Neural cell (in vitro differentiated cells): ENCODE results near the gene PLEKHG7. TPM values are rescaled to one million over a fixed set of nuclear protein-coding genes. Genes with fewer than 3 reads are reported as not detected.
"Not testable (repeated sequence)": the region's sequence is repeated elsewhere in the genome, so short reads cannot be mapped to it uniquely, and the experiment has no call there.

Experiments used
- H2AFZ ChIP-seq: fragments of 200-600, 300-800 bp; sonication (generic), shearing (Covaris generic); 2 replicates; pipeline ENCODE4 v1.6.0; 2014; ENCODE audit warnings: low read depth, mild to moderate bottlenecking, antibody characterized with exemption, low read length, moderate library complexity
- H3F3A ChIP-seq: fragments of 200-600 bp; shearing (Covaris generic); 2 replicates; pipeline ENCODE4 v1.6.1; 2016; ENCODE audit warnings: mild to moderate bottlenecking, moderate library complexity, mixed read lengths, antibody characterized with exemption, low read length; ENCODE audit not compliant: insufficient read depth, poor library complexity, severe bottlenecking
- H3K27ac ChIP-seq: fragments of 200-600, 300-800 bp; sonication (generic), shearing (Covaris generic); 2 replicates; pipeline ENCODE4 v1.5.1; 2014; ENCODE audit warnings: mild to moderate bottlenecking, low read length, moderate library complexity
- H3K27me3 ChIP-seq: fragments of 300-800, 200-600 bp; sonication (generic), shearing (Covaris generic); 2 replicates; pipeline ENCODE4 v1.6.0; 2014; ENCODE audit warnings: mild to moderate bottlenecking, low read depth, low read length, moderate library complexity; ENCODE audit not compliant: insufficient read depth
- H3K36me3 ChIP-seq: fragments of 300-800, 200-600 bp; sonication (generic), shearing (Covaris generic); 2 replicates; pipeline ENCODE4 v1.5.1; 2014; ENCODE audit warnings: mild to moderate bottlenecking, antibody characterized with exemption, low read length, moderate library complexity; ENCODE audit not compliant: insufficient read depth
- H3K4me2 ChIP-seq: fragments of 300-800, 200-600 bp; sonication (generic), shearing (Covaris generic); 2 replicates; pipeline ENCODE4 v1.6.0; 2014; ENCODE audit warnings: mild to moderate bottlenecking, low read length
- H3K4me3 ChIP-seq: fragments of 300-800, 200-600 bp; sonication (generic), shearing (Covaris generic); 2 replicates; pipeline ENCODE4 v1.5.1; 2014; ENCODE audit warnings: mild to moderate bottlenecking, low read length, moderate library complexity
- H3K79me2 ChIP-seq: fragments of 200-600 bp; shearing (Covaris generic); replicated peaks from 2 replicates; pipeline ENCODE4 v1.6.0; 2014; ENCODE audit warnings: mild to moderate bottlenecking, low read length, moderate library complexity; ENCODE audit not compliant: insufficient read depth
- H3K9ac ChIP-seq: fragments of 300-800, 200-600 bp; sonication (generic), shearing (Covaris generic); 2 replicates; pipeline ENCODE4 v1.6.1; 2016; ENCODE audit warnings: mild to moderate bottlenecking, low read length, mixed read lengths
- H3K9me2 ChIP-seq: fragments of 200-600 bp; shearing (Covaris generic); 2 replicates; pipeline ENCODE4 v1.6.1; 2016; ENCODE audit warnings: mild to moderate bottlenecking, low read length, mixed read lengths; ENCODE audit not compliant: insufficient read depth
- H3K9me3 ChIP-seq: fragments of 200-600, 300-800 bp; sonication (generic), shearing (Covaris generic); 2 replicates; pipeline ENCODE4 v1.6.1; 2016; ENCODE audit warnings: mild to moderate bottlenecking, mixed run types, low read length, moderate library complexity, mixed read lengths
- H4K20me1 ChIP-seq: fragments of 200-600 bp; shearing (Covaris generic); 2 replicates; pipeline ENCODE4 v1.6.1; 2016; ENCODE audit warnings: mild to moderate bottlenecking, mixed run types; ENCODE audit not compliant: insufficient read depth
- CTCF ChIP-seq: fragments of 450-650 bp; IDR thresholded peaks from 2 replicates; pipeline ENCODE4 v1.5.1; 2014; ENCODE audit warnings: antibody characterized with exemption, mild to moderate bottlenecking, moderate library complexity; ENCODE audit not compliant: poor library complexity, severe bottlenecking
- EP300 ChIP-seq: fragments of 450-650 bp; conservative IDR thresholded peaks from 2 replicates; pipeline ENCODE4 v1.6.1; 2014; ENCODE audit warnings: antibody characterized with exemption, mild to moderate bottlenecking, moderate library complexity; ENCODE audit not compliant: poor library complexity, severe bottlenecking
- EZH2 ChIP-seq: fragments of 200-600, 300-800 bp; shearing (Covaris generic), sonication (generic); IDR thresholded peaks from 2 replicates; pipeline ENCODE4 v1.6.1; 2014; ENCODE audit warnings: antibody characterized with exemption, low read length, borderline replicate concordance, mild to moderate bottlenecking; ENCODE audit not compliant: insufficient read depth, poor library complexity, severe bottlenecking
- MXI1 ChIP-seq: fragments of 450-650 bp; conservative IDR thresholded peaks from 2 replicates; pipeline ENCODE4 v1.6.1; 2014; ENCODE audit warnings: antibody characterized with exemption, mild to moderate bottlenecking; ENCODE audit not compliant: poor library complexity, severe bottlenecking
- POLR2AphosphoS5 ChIP-seq: IDR thresholded peaks from 2 replicates; pipeline ENCODE4 v1.6.1; 2012
- RAD21 ChIP-seq: fragments of 450-650 bp; conservative IDR thresholded peaks from 2 replicates; pipeline ENCODE4 v1.6.1; 2014; ENCODE audit warnings: antibody characterized with exemption, mild to moderate bottlenecking, moderate library complexity
- REST ChIP-seq: IDR thresholded peaks from 2 replicates; pipeline ENCODE4 v1.6.1; 2012; ENCODE audit warnings: borderline replicate concordance
- SMC3 ChIP-seq: fragments of 450-650 bp; conservative IDR thresholded peaks from 2 replicates; pipeline ENCODE4 v1.6.1; 2014; ENCODE audit warnings: antibody characterized with exemption, mild to moderate bottlenecking, moderate library complexity; ENCODE audit not compliant: poor library complexity
- TAF1 ChIP-seq: IDR thresholded peaks from 2 replicates; pipeline ENCODE4 v1.6.1; 2012; ENCODE audit warnings: low read depth
- polyA minus RNA-seq: library from RNA; depleted of rRNA, polyadenylated mRNA; stranded (reverse); fragments of >200 nt; gene quantifications from 2 replicates; pipeline ENCODE4 v1.2.3, GENCODE V29; 2014
- polyA plus RNA-seq: library from polyadenylated mRNA; depleted of rRNA; stranded (reverse); fragments of >200 nt; gene quantifications from 2 replicates; pipeline ENCODE4 v1.2.3, GENCODE V29; 2014

The PLEKHG7 gene
- not detected in 2 replicates for polyA plus RNA-seq
- polyA minus RNA-seq = not detected in 2 replicates

- Histone ChIP-seq H3K9me2 (no peaks in the 10 kb centered on the region), H3K79me2 (no peaks in the 10 kb centered on the region), H3F3A (no peaks in the 10 kb centered on the region)
These were observed at the start of gene PLEKHG7 for GRCh38 chr12:92702754-92703679. TSS of gene PLEKHG7 (plus strand) at chr12:92702989. CDS start at chr12:92706632, 3,643 bp downstream.

GRCh38 chr12:92654256-92654655 is 48.5 kb upstream of the PLEKHG7 start:
- not testable (repeated sequence) for H3K79me2 ChIP-seq, H2AFZ ChIP-seq, H3K27ac ChIP-seq, H3K4me3 ChIP-seq, H3K9ac ChIP-seq, H3K9me3 ChIP-seq, H4K20me1 ChIP-seq, H3F3A ChIP-seq, H3K36me3 ChIP-seq, H3K4me2 ChIP-seq, H3K27me3 ChIP-seq, H3K9me2 ChIP-seq

More at GRCh38 chr12:92702754-92703679, at the start of gene PLEKHG7:
- H3K27ac ChIP-seq = no peak within 1 kb of the TSS
- no peaks in the 10 kb centered on the region for H3K9me3 ChIP-seq
- H3K4me2 ChIP-seq = no peak within 1 kb of the TSS
- H3K27me3 ChIP-seq = no peaks in the 10 kb centered on the region
- H3K36me3 ChIP-seq = no peaks in the 10 kb centered on the region
- no peak for TF ChIP-seq POLR2AphosphoS5
- no peak for TF ChIP-seq EP300
- TF ChIP-seq TAF1 = no peak
- TF ChIP-seq SMC3 = no peak
- TF ChIP-seq MXI1 = no peak
- H3K4me3 ChIP-seq = no peak within 1 kb of the TSS
- H2AFZ ChIP-seq = no peak within 1 kb of the TSS
- H3K9ac ChIP-seq = no peak within 1 kb of the TSS
- H4K20me1 ChIP-seq = no peaks in the 10 kb centered on the region

GRCh38 chr12:92654929-92655328 is 47.9 kb upstream of the PLEKHG7 start:
- H3K4me2 ChIP-seq = no peak overlapping the region
- H2AFZ ChIP-seq = no peak overlapping the region
- TF ChIP-seq EP300 (no peak), MXI1 (no peak), EZH2 (no peak), POLR2AphosphoS5 (no peak), SMC3 (no peak), TAF1 (no peak), REST (no peak), CTCF (no peak), RAD21 (no peak)
- no peaks in the 10 kb centered on the region for H3K36me3 ChIP-seq
- no peaks in the 10 kb centered on the region for H3K9me3 ChIP-seq
- H3F3A ChIP-seq = no peaks in the 10 kb centered on the region
- H3K9ac ChIP-seq = no peak overlapping the region
- no peaks in the 10 kb centered on the region for H3K79me2 ChIP-seq
- no peaks in the 10 kb centered on the region for H4K20me1 ChIP-seq
- no peaks in the 10 kb centered on the region for H3K9me2 ChIP-seq
- no peak overlapping the region for H3K4me3 ChIP-seq
- no peaks in the 10 kb centered on the region for H3K27me3 ChIP-seq
- H3K27ac ChIP-seq = no peak overlapping the region
